ENCODE measurements around the gene C16orf54. TPM values are rescaled to one million over a fixed set of nuclear protein-coding genes. Genes with fewer than 3 reads are reported as not detected.

C16orf54 gene
- total and polyA plus RNA-seq, 10 of the 15 experiments (the other 5 are each of a cell fraction or from before 2014, with no cell fraction given), result 2.1 to 13.3 (median 5.4) TPM

DNA sequence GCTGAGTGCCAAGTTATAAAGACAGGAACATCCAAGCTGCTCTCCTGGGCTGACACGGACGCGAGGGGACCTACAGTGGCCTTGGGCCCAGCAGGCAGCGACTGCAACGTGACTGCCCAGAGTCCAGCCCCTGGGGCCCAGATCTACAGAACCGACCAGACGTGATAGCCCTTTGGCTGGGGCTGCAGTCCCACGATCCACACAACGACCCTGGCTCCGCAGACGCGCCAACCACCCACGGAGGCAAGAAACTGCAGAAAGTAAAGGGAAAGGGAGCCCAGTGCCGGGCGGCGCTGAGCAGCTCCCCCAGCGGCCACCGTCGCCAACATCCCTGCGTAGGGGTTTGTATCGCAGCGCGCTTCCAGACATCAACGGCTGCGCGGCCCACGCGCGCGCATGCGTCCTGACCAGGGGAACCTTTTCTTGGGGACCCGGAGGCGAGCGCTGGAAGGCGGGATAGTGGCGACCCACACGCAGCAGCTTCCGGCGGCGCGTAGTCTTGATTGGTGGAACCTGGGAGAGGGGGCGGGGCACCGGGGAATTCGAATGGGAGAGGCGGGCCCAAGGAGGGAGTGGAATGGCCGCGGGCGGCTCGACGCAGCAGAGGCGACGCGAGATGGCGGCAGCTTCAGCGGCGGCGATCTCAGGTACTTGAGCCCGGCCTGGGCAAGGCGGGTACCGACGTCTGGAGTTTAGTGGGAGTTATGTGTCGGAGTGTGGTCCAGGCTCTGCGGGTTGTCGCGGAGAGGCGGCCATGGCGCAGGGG lies 44.6 kb upstream of the C16orf54 start, which contains the start of gene KIF22 (continued):
- TF ChIP-seq, protein P1, sequence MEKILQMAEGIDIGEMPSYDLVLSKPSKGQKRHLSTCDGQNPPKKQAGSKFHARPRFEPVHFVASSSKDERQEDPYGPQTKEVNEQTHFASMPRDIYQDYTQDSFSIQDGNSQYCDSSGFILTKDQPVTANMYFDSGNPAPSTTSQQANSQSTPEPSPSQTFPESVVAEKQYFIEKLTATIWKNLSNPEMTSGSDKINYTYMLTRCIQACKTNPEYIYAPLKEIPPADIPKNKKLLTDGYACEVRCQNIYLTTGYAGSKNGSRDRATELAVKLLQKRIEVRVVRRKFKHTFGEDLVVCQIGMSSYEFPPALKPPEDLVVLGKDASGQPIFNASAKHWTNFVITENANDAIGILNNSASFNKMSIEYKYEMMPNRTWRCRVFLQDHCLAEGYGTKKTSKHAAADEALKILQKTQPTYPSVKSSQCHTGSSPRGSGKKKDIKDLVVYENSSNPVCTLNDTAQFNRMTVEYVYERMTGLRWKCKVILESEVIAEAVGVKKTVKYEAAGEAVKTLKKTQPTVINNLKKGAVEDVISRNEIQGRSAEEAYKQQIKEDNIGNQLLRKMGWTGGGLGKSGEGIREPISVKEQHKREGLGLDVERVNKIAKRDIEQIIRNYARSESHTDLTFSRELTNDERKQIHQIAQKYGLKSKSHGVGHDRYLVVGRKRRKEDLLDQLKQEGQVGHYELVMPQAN (conservative IDR thresholded peaks at IDR 0.05), result peak; percentile 98
- TF ChIP-seq POLR2AphosphoS2 (IDR thresholded peaks at IDR 0.05; ENCODE audit: low read depth, low read length) (0 out of 2 replicates have a peak, but pooled peaks have one; percentile 27), KLF5 (IDR thresholded peaks at IDR 0.05; ENCODE audit: partially characterized antibody) (peak; percentile 53), SMARCA5 (IDR thresholded peaks at IDR 0.05) (peak; percentile 84), SRF (IDR thresholded peaks at IDR 0.05; ENCODE audit: low read depth in 2 of 2, low read length in 2 of 2) (peak in 1 of 2 experiments; percentile 61; a peak in 1 of 4 replicates), IKZF2 (IDR thresholded peaks at IDR 0.05) (peak in 1 of 2 experiments; percentile 13; a peak in 2 of 4 replicates), YY1 (IDR thresholded peaks at IDR 0.05; ENCODE audit: low read depth, low read length) (peak; percentile 98), RFX5 (IDR thresholded peaks at IDR 0.05; ENCODE audit: low read depth, low read length) (no peak; the same call in 1 of the 2 replicates), HCFC1 (IDR thresholded peaks at IDR 0.05; ENCODE audit: low read length) (peak; percentile 76), MEF2A (IDR thresholded peaks at IDR 0.05; ENCODE audit: insufficient read depth, low read depth, low read length) (0 out of 2 replicates have a peak, but pooled peaks have one; percentile 42), LARP7 (IDR thresholded peaks at IDR 0.05) (0 out of 2 replicates have a peak, but pooled peaks have one; percentile 20)
- TF ChIP-seq, protein P2, sequence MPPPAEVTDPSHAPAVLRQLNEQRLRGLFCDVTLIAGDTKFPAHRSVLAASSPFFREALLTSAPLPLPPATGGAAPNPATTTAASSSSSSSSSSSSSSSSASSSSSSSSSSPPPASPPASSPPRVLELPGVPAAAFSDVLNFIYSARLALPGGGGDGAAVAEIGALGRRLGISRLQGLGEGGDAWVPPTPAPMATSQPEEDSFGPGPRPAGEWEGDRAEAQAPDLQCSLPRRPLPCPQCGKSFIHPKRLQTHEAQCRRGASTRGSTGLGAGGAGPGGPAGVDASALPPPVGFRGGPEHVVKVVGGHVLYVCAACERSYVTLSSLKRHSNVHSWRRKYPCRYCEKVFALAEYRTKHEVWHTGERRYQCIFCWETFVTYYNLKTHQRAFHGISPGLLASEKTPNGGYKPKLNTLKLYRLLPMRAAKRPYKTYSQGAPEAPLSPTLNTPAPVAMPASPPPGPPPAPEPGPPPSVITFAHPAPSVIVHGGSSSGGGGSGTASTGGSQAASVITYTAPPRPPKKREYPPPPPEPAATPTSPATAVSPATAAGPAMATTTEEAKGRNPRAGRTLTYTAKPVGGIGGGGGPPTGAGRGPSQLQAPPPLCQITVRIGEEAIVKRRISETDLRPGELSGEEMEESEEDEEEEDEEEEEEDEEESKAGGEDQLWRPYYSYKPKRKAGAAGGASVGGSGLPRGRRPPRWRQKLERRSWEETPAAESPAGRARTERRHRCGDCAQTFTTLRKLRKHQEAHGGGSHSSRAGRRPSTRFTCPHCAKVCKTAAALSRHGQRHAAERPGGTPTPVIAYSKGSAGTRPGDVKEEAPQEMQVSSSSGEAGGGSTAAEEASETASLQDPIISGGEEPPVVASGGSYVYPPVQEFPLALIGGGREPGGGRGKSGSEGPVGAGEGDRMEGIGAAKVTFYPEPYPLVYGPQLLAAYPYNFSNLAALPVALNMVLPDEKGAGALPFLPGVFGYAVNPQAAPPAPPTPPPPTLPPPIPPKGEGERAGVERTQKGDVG (CRISPR knock-in tag; IDR thresholded peaks at IDR 0.05), result 0 out of 2 replicates have a peak, but pooled peaks have one; percentile 37
- TF ChIP-seq, protein P3, sequence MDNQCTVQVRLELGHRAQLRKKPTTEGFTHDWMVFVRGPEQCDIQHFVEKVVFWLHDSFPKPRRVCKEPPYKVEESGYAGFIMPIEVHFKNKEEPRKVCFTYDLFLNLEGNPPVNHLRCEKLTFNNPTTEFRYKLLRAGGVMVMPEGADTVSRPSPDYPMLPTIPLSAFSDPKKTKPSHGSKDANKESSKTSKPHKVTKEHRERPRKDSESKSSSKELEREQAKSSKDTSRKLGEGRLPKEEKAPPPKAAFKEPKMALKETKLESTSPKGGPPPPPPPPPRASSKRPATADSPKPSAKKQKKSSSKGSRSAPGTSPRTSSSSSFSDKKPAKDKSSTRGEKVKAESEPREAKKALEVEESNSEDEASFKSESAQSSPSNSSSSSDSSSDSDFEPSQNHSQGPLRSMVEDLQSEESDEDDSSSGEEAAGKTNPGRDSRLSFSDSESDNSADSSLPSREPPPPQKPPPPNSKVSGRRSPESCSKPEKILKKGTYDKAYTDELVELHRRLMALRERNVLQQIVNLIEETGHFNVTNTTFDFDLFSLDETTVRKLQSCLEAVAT (IDR thresholded peaks at IDR 0.05), result 0 out of 2 replicates have a peak, but pooled peaks have one; percentile 1
- TF ChIP-seq, protein P4, sequence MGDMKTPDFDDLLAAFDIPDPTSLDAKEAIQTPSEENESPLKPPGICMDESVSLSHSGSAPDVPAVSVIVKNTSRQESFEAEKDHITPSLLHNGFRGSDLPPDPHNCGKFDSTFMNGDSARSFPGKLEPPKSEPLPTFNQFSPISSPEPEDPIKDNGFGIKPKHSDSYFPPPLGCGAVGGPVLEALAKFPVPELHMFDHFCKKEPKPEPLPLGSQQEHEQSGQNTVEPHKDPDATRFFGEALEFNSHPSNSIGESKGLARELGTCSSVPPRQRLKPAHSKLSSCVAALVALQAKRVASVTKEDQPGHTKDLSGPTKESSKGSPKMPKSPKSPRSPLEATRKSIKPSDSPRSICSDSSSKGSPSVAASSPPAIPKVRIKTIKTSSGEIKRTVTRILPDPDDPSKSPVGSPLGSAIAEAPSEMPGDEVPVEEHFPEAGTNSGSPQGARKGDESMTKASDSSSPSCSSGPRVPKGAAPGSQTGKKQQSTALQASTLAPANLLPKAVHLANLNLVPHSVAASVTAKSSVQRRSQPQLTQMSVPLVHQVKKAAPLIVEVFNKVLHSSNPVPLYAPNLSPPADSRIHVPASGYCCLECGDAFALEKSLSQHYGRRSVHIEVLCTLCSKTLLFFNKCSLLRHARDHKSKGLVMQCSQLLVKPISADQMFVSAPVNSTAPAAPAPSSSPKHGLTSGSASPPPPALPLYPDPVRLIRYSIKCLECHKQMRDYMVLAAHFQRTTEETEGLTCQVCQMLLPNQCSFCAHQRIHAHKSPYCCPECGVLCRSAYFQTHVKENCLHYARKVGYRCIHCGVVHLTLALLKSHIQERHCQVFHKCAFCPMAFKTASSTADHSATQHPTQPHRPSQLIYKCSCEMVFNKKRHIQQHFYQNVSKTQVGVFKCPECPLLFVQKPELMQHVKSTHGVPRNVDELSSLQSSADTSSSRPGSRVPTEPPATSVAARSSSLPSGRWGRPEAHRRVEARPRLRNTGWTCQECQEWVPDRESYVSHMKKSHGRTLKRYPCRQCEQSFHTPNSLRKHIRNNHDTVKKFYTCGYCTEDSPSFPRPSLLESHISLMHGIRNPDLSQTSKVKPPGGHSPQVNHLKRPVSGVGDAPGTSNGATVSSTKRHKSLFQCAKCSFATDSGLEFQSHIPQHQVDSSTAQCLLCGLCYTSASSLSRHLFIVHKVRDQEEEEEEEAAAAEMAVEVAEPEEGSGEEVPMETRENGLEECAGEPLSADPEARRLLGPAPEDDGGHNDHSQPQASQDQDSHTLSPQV (IDR thresholded peaks at IDR 0.05), result no peak

Measured in GM12878 (cell line).